GM21619 (cell line): ENCODE data around the gene TALDO1.
"Not testable (repeated sequence)": the region's sequence is repeated elsewhere in the genome, so short reads cannot be mapped to it uniquely, and the experiment has no call there.

Experiments used
- ATAC-seq: cut with Tn5 transposase; IDR thresholded peaks from one replicate; pipeline ENCODE4 v1.9.1; 2021; ENCODE audit not compliant: unreplicated experiment

Gene TALDO1

GRCh38 chr11:733072-733471 lies 14.2 kb upstream of the TALDO1 start:
- ATAC-seq, result no peak

- not testable (repeated sequence) for ATAC-seq
Measured at GRCh38 chr11:734541-734940, 12.7 kb upstream of the TALDO1 start.

GRCh38 chr11:737366-737765 lies 9.9 kb upstream of the TALDO1 start:
- no peak for ATAC-seq

GRCh38 chr11:737899-738298 lies 9.4 kb upstream of the TALDO1 start:
- not testable (repeated sequence) for ATAC-seq

GRCh38 chr11:742156-742546 lies 5.1 kb upstream of the TALDO1 start:
- ATAC-seq, result no peak

- no peak for ATAC-seq
Measured at GRCh38 chr11:742571-743201, 4.6 kb upstream of the TALDO1 start.

- no peak for ATAC-seq
Measured at GRCh38 chr11:745428-745827, 1.8 kb upstream of the TALDO1 start.

GRCh38 chr11:746289-747157 lies 741 bp upstream of the TALDO1 start:
- ATAC-seq, result peak; percentile 31

- ATAC-seq, result peak; percentile 1
Measured at GRCh38 chr11:748007-748359, 719 bp downstream of the TALDO1 start.

- no peak for ATAC-seq
Measured at GRCh38 chr11:749731-750130, 2.5 kb downstream of the TALDO1 start.

GRCh38 chr11:760236-760635 lies 13.0 kb downstream of the TALDO1 start:
- no peak for ATAC-seq

GRCh38 chr11:761526-762108 lies 14.4 kb downstream of the TALDO1 start:
- no peak for ATAC-seq

GRCh38 chr11:762421-763072 lies 15.3 kb downstream of the TALDO1 start:
- ATAC-seq, result no peak

GRCh38 chr11:763073-763463 lies 15.8 kb downstream of the TALDO1 start:
- no peak for ATAC-seq

GRCh38 chr11:763549-764321 lies 16.5 kb downstream of the TALDO1 start:
- no peak for ATAC-seq

- ATAC-seq, result no peak
Measured at GRCh38 chr11:764322-765024, 17.2 kb downstream of the TALDO1 start.

- no peak for ATAC-seq
Measured at GRCh38 chr11:765025-765801, 17.9 kb downstream of the TALDO1 start.

GRCh38 chr11:765802-766091 lies 18.5 kb downstream of the TALDO1 start:
- no peak for ATAC-seq

GRCh38 chr11:766106-766935 lies 19.1 kb downstream of the TALDO1 start:
- ATAC-seq, result no peak
